Esophagus squamous epithelium (tissue), 5 donors: ENCODE data around the gene CLTA. TPM values are rescaled to one million over a fixed set of nuclear protein-coding genes. Genes with fewer than 3 reads are reported as not detected.

Experiments
- DNase-seq: peaks from one replicate; lab custom pipeline; 2025; lab: John Stamatoyannopoulos, UW
- H3K27ac ChIP-seq, 4 donors: fragments of 200-600 bp; sonication (generic); one replicate each; pipeline ENCODE4 v1.5.1; 2016 to 2019; ENCODE audit warnings: mild to moderate bottlenecking in 1 of 4
- H3K27me3 ChIP-seq, 4 donors: fragments of 200-600 bp; sonication (generic); 1 replicate in 3 of 4; 2 replicates in 1 of 4; pipeline versions ENCODE4 v1.5.1 to v1.6.0; 2017 to 2021; ENCODE audit warnings: antibody characterized with exemption in 1 of 4
- H3K36me3 ChIP-seq, 3 donors: fragments of 200-600 bp; sonication (generic); one replicate each; pipeline ENCODE4 v1.5.1; 2016 to 2019
- H3K4me1 ChIP-seq, 3 donors: fragments of 200-600 bp; sonication (generic); one replicate each; pipeline ENCODE4 v1.5.1; 2017 to 2019
- H3K4me3 ChIP-seq, 4 donors: fragments of 200-600 bp; sonication (generic); 1 replicate in 3 of 4; 2 replicates in 1 of 4; pipeline ENCODE4 v1.5.1; 2016 to 2019; ENCODE audit warnings: mild to moderate bottlenecking in 2 of 4, moderate library complexity in 1 of 4
- H3K9me3 ChIP-seq, 3 donors: fragments of 200-600 bp; sonication (generic); one replicate each; pipeline ENCODE4 v1.5.1; 2016 to 2019
- CTCF ChIP-seq, 6 experiments: fragments of 450-650 bp in 4 of 6; fragments of 200-600 bp in 2 of 6; sonication (generic) in 2 of 6; IDR thresholded peaks; one replicate each; pipeline ENCODE4 v1.5.1; 2016 to 2019; ENCODE audit warnings: antibody characterized with exemption in 6 of 6, mild to moderate bottlenecking in 4 of 6, moderate library complexity in 4 of 6
- POLR2A ChIP-seq, 4 donors: fragments of 450-650 bp; IDR thresholded peaks; one replicate each; pipeline ENCODE4 v1.6.1; 2017; ENCODE audit warnings: antibody characterized with exemption in 4 of 4, mild to moderate bottlenecking in 4 of 4, moderate library complexity in 3 of 4
- WGBS, 2 donors: methylation state at CpG; one replicate each; pipeline ENCODE4 v1.1.5; 2018; 5-methylcytosine and 5-hydroxymethylcytosine counted together
- intact Hi-C: fragments of 100-400 bp; cut with DNase I; formaldehyde crosslinking; loops from one replicate; pipeline ENCODE4 v1.15.0; 2022
- total RNA-seq, 4 donors: library from RNA; depleted of rRNA; stranded (reverse); fragments of >200 nt; gene quantifications; one replicate each; pipeline ENCODE4 v1.1.0, GENCODE V29; 2016
- donor health status: DM: yes; HTN: yes; CAD: no.

CLTA gene
- total RNA-seq, 4 donors from 2014 or later = 165 to 215 (median 167) TPM

- TF ChIP-seq CTCF (IDR thresholded peaks at IDR 0.05) = no peak
- no peak for TF ChIP-seq POLR2A (IDR thresholded peaks at IDR 0.05)
- Histone ChIP-seq H3K9me3 (peaks cover 0 to 4% (median 0%) of the 10 kb centered on the region in 3 donors), H3K4me1 (peaks cover 37 to 86% (median 43%) of the 10 kb centered on the region in 3 donors), H3K36me3 (no peaks in the 10 kb centered on the region), H3K27me3 (no peaks in the 10 kb centered on the region), H3K4me3 (no peak overlapping the region), H3K27ac (peak overlapping the region in 3 of 4 donors; percentile 81 to 88 (median 82))
- intact Hi-C loops = no loop called here
- no peak for DNase-seq
- 65 to 86% methylated on average over 6 of the region's 14 CpGs for WGBS, 2 donors
Observed at GRCh38 chr9:36147441-36148175, 43.1 kb upstream of the CLTA start.

DNA sequence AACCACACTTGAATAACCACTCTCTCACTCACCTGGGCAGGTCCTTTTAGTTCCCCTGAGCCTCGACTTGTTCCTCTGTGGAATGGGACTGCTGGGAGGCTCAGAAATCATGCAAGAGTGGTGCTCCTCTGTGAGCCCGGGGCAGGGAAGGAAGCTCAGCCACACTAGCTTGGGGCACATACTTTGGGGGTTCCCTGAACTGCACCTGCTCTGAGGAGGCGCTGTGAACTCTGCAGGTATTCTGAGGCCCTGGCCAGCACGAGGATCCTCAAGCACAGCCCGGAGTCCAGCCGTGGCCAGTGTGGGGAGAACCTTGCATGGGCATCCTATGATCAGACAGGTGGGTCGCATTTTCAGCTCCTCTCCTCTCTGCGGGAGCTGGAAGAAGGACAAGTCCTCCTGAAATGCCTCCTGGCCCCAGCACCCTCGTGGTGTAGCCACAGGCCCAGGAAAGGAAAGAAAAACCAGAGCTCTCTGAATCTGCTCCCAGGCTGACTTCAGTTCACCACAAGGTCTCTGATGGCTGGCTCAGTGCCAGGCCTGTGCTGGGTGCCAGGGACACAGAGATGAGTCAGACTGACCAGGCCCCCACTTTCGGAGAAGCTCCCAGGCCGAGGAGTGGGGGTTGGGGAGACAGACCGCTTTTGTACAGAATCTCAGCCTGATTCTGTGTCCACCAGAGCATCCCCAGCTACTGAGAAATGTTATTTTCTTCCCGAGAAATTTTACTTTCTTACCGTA, 42.2 kb upstream of the CLTA start:
- 36 to 46% methylated on average over 7 to 9 of the region's 14 CpGs for WGBS, 2 donors
- peak overlapping the region in 3 of 4 donors; percentile 81 to 88 (median 82) for H3K27ac ChIP-seq
- no peaks in the 10 kb centered on the region for H3K36me3 ChIP-seq
- intact Hi-C loops = no loop called here
- peaks cover 0 to 4% (median 0%) of the 10 kb centered on the region in 3 donors for H3K9me3 ChIP-seq
- H3K4me3 ChIP-seq = no peak overlapping the region
- TF ChIP-seq CTCF (IDR thresholded peaks at IDR 0.05) (no peak), POLR2A (IDR thresholded peaks at IDR 0.05) (no peak)
- no peaks in the 10 kb centered on the region for H3K27me3 ChIP-seq
- DNase-seq = peak; percentile 51
- peaks cover 29 to 82% (median 35%) of the 10 kb centered on the region in 3 donors for H3K4me1 ChIP-seq

- no peaks in the 10 kb centered on the region for H3K36me3 ChIP-seq
- TF ChIP-seq CTCF (IDR thresholded peaks at IDR 0.05) (no peak), POLR2A (IDR thresholded peaks at IDR 0.05) (no peak)
- intact Hi-C loops = no loop called here
- 29 to 40% methylated on average over 1 to 2 of the region's 4 CpGs for WGBS, 2 donors
- H3K9me3 ChIP-seq = peaks cover 0 to 4% (median 0%) of the 10 kb centered on the region in 3 donors
- no peaks in the 10 kb centered on the region for H3K27me3 ChIP-seq
- peak overlapping the region; percentile 60 to 88 (median 82) for H3K27ac ChIP-seq
- no peak for DNase-seq
- H3K4me1 ChIP-seq = peaks cover 29 to 83% (median 38%) of the 10 kb centered on the region in 3 donors
- H3K4me3 ChIP-seq = no peak overlapping the region
Observed at GRCh38 chr9:36149197-36149596, 41.5 kb upstream of the CLTA start.

- Histone ChIP-seq H3K27me3 (no peaks in the 10 kb centered on the region), H3K4me3 (no peak overlapping the region), H3K27ac (peak overlapping the region; percentile 69 to 88 (median 76)), H3K36me3 (no peaks in the 10 kb centered on the region), H3K4me1 (peaks cover 29 to 82% (median 46%) of the 10 kb centered on the region in 3 donors), H3K9me3 (peaks cover 0 to 4% (median 0%) of the 10 kb centered on the region in 3 donors)
- intact Hi-C loops = no loop called here
- no peak for DNase-seq
- WGBS, 2 donors = 72 to 83% methylated on average over 2 to 4 of the region's 4 CpGs
- TF ChIP-seq POLR2A (IDR thresholded peaks at IDR 0.05) (no peak), CTCF (IDR thresholded peaks at IDR 0.05) (no peak)
Observed at GRCh38 chr9:36150574-36151315, 40.0 kb upstream of the CLTA start.
